Neural progenitor cell (in vitro differentiated cells): ENCODE data around the gene SLCO4A1. TPM values are rescaled to one million over a fixed set of nuclear protein-coding genes. Genes with fewer than 3 reads are reported as not detected.

ENCODE experiments used
- DNase-seq: peaks from one replicate; pipeline ENCODE4 v3.0.0-alpha.2; 2016; ENCODE audit warnings: low spot score
- H2AFZ ChIP-seq: fragments of 200-600 bp; sonication (generic); replicated peaks from 2 replicates; pipeline ENCODE4 v1.6.1; 2016; ENCODE audit warnings: antibody characterized with exemption
- H3F3A ChIP-seq: fragments of 200-600 bp; sonication (generic); 2 replicates; pipeline ENCODE4 v1.6.1; 2016; ENCODE audit warnings: antibody characterized with exemption, low read depth
- H3K27ac ChIP-seq: fragments of 200-600 bp; sonication (generic); 2 replicates; pipeline ENCODE4 v1.5.1; 2016; ENCODE audit warnings: mild to moderate bottlenecking
- H3K27me3 ChIP-seq: fragments of 200-600 bp; sonication (generic); 2 replicates; pipeline ENCODE4 v1.6.1; 2016; ENCODE audit warnings: mild to moderate bottlenecking, moderate library complexity
- H3K36me3 ChIP-seq: fragments of 200-600 bp; sonication (generic); 2 replicates; pipeline ENCODE4 v1.5.1; 2016
- H3K4me1 ChIP-seq: fragments of 200-600 bp; sonication (generic); 2 replicates; pipeline ENCODE4 v1.6.1; 2016; ENCODE audit warnings: mixed run types
- H3K4me2 ChIP-seq: fragments of 200-600 bp; sonication (generic); 2 replicates; pipeline ENCODE4 v1.6.1; 2016
- H3K4me3 ChIP-seq: fragments of 200-600 bp; sonication (generic); 2 replicates; pipeline ENCODE4 v1.5.1; 2016
- H3K79me2 ChIP-seq: fragments of 200-600 bp; sonication (generic); 2 replicates; pipeline ENCODE4 v1.6.1; 2016; ENCODE audit warnings: low read depth
- H3K9ac ChIP-seq: fragments of 200-600 bp; sonication (generic); 2 replicates; pipeline ENCODE4 v1.6.1; 2016
- H3K9me3 ChIP-seq: fragments of 200-600 bp; sonication (generic); 2 replicates; pipeline ENCODE4 v1.5.1; 2016; ENCODE audit warnings: low read depth
- H4K20me1 ChIP-seq: fragments of 200-600 bp; sonication (generic); 2 replicates; pipeline ENCODE4 v1.6.1; 2016; ENCODE audit warnings: low read depth
- H3K27ac Mint-ChIP-seq: 3 replicates; pipeline ENCODE4 v1.8.0; 2021; ENCODE audit warnings: mixed read lengths
- H3K27me3 Mint-ChIP-seq: 2 replicates; pipeline ENCODE4 v1.8.0; 2022; ENCODE audit warnings: low read depth, mild to moderate bottlenecking, inconsistent platforms, moderate library complexity, mixed read lengths; ENCODE audit not compliant: insufficient read depth
- H3K36me3 Mint-ChIP-seq: 3 replicates; pipeline ENCODE4 v1.8.0; 2021; ENCODE audit warnings: mixed read lengths
- H3K4me1 Mint-ChIP-seq: 3 replicates; pipeline ENCODE4 v1.8.0; 2021; ENCODE audit warnings: mixed read lengths
- H3K4me3 Mint-ChIP-seq: 3 replicates; pipeline ENCODE4 v1.8.0; 2021; ENCODE audit warnings: mild to moderate bottlenecking, moderate library complexity, mixed read lengths
- H3K9me3 Mint-ChIP-seq: 3 replicates; pipeline ENCODE4 v1.8.0; 2020; ENCODE audit warnings: mixed read lengths
- EZH2 ChIP-seq: fragments of 200-600 bp; sonication (generic); IDR thresholded peaks from 2 replicates; pipeline ENCODE4 v1.6.1; 2017; ENCODE audit warnings: antibody characterized with exemption, mild to moderate bottlenecking, moderate library complexity
- EZH2phosphoT487 ChIP-seq: fragments of 200-600 bp; sonication (generic); IDR thresholded peaks from 2 replicates; pipeline ENCODE4 v1.6.1; 2017; ENCODE audit warnings: antibody characterized with exemption
- total RNA-seq: library from RNA; depleted of rRNA; stranded (reverse); fragments of >200 nt; gene quantifications from 2 replicates; pipeline ENCODE4 v1.2.3, GENCODE V29; 2015; ENCODE audit warnings: low replicate concordance
- TF ChIP-seq, protein P1 (sequence below): fragments of 200-600 bp; sonication (generic); IDR thresholded peaks from 2 replicates; pipeline ENCODE4 v1.5.1; 2017; ENCODE audit warnings: antibody characterized with exemption, mild to moderate bottlenecking

The SLCO4A1 gene
- total RNA-seq, 1 donor from 2014 or later, result 0.88 TPM

DNA sequence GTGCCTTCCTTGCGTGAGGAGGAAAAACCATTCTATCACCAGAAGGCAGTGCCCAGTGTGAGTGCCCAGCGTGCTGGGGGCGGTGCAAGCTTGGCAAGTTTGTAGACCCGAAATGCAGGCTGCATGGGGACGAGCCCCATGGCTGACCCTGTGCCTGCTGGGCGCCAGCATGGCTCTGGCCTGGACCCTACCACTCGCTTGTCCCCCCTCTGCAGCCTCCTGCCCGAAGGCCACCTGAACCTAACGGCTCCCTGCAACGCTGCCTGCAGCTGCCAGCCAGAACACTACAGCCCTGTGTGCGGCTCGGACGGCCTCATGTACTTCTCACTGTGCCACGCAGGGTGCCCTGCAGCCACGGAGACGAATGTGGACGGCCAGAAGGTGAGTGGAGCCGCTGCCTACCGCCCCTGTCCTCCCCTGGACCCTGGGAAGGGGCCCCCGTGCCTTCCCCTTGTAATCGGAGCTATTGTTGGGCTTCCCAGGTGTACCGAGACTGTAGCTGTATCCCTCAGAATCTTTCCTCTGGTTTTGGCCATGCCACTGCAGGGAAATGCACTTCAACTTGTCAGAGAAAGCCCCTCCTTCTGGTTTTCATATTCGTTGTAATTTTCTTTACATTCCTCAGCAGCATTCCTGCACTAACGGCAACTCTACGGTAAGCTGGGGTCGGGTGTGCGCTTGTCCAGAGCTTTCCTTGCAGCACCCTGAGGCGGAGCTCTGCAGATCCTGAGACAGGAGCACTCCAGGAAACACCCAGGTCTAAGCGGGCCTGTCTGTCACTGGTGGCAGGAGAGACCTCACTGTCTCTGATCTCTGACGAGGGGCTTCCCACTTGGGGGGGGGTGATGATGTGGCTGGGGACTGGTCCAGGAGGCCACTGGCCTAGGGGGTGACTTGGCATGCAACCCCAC lies 25.5 kb downstream of the SLCO4A1 start:
- Mint-ChIP-seq H3K36me3 (no peaks in the 10 kb centered on the region), H3K4me1 (peaks cover 37% of the 10 kb centered on the region), H3K27me3 (peaks cover 2% of the 10 kb centered on the region), H3K4me3 (peak overlapping the region; percentile 74), H3K9me3 (no peaks in the 10 kb centered on the region), H3K27ac (peak overlapping the region; percentile 46)
- H3K4me3 ChIP-seq, result no peak overlapping the region
- TF ChIP-seq EZH2phosphoT487 (no peak), EZH2 (no peak)
- TF ChIP-seq, protein P1, sequence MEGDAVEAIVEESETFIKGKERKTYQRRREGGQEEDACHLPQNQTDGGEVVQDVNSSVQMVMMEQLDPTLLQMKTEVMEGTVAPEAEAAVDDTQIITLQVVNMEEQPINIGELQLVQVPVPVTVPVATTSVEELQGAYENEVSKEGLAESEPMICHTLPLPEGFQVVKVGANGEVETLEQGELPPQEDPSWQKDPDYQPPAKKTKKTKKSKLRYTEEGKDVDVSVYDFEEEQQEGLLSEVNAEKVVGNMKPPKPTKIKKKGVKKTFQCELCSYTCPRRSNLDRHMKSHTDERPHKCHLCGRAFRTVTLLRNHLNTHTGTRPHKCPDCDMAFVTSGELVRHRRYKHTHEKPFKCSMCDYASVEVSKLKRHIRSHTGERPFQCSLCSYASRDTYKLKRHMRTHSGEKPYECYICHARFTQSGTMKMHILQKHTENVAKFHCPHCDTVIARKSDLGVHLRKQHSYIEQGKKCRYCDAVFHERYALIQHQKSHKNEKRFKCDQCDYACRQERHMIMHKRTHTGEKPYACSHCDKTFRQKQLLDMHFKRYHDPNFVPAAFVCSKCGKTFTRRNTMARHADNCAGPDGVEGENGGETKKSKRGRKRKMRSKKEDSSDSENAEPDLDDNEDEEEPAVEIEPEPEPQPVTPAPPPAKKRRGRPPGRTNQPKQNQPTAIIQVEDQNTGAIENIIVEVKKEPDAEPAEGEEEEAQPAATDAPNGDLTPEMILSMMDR, result no peak
- H3K27me3 ChIP-seq, result no peaks in the 10 kb centered on the region
- no peak overlapping the region for H3K9ac ChIP-seq
- no peaks in the 10 kb centered on the region for H3F3A ChIP-seq
- H2AFZ ChIP-seq, result no peak overlapping the region
- no peaks in the 10 kb centered on the region for H3K36me3 ChIP-seq
- H3K9me3 ChIP-seq, result no peaks in the 10 kb centered on the region
- peaks cover 3% of the 10 kb centered on the region for H4K20me1 ChIP-seq
- no peaks in the 10 kb centered on the region for H3K79me2 ChIP-seq
- peaks cover 10% of the 10 kb centered on the region for H3K4me1 ChIP-seq
- no peak overlapping the region for H3K4me2 ChIP-seq
- DNase-seq, result no peak
- H3K27ac ChIP-seq, result no peak overlapping the region

DNA sequence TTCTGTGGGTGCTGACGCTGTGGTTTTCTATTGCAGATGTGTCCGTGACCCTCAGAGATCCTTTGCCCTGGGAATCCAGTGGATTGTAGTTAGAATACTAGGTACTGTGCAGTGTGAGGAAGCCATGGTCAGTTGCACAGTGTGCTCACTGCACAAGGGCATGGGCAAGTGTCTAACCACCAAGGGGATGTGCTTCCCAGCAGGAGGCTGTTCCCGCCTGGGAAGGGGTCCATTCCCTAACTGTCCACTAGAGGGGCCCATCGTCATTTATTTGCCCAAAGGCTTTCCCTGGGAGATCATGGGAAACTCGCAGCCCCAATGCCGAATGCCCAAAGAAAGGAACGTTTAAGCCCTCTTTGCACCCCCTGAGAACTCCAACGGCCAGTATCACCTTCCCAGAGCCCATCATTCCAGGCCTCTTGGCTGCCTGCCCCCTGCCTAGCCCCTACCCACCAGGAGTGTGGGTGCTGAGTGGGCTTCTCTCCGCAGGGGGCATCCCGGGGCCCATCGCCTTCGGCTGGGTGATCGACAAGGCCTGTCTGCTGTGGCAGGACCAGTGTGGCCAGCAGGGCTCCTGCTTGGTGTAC lies 26.2 kb downstream of the SLCO4A1 start:
- no peak for TF ChIP-seq EZH2phosphoT487
- TF ChIP-seq, protein P1, result peak; percentile 88
- no peaks in the 10 kb centered on the region for H3K27me3 ChIP-seq
- no peak overlapping the region for H3K9ac ChIP-seq
- H3K4me3 ChIP-seq, result no peak overlapping the region
- peaks cover 3% of the 10 kb centered on the region for H4K20me1 ChIP-seq
- peaks cover 2% of the 10 kb centered on the region for H3K4me1 ChIP-seq
- no peak overlapping the region for H2AFZ ChIP-seq
- no peaks in the 10 kb centered on the region for H3K79me2 ChIP-seq
- Mint-ChIP-seq H3K36me3 (no peaks in the 10 kb centered on the region), H3K4me3 (no peak overlapping the region), H3K27ac (peak overlapping the region; percentile 46), H3K27me3 (peaks cover 2% of the 10 kb centered on the region), H3K4me1 (peaks cover 29% of the 10 kb centered on the region), H3K9me3 (no peaks in the 10 kb centered on the region)
- peak; percentile 86 for DNase-seq
- no peak overlapping the region for H3K27ac ChIP-seq
- H3K4me2 ChIP-seq, result no peak overlapping the region
- H3K36me3 ChIP-seq, result no peaks in the 10 kb centered on the region
- no peaks in the 10 kb centered on the region for H3K9me3 ChIP-seq
- no peaks in the 10 kb centered on the region for H3F3A ChIP-seq

DNA sequence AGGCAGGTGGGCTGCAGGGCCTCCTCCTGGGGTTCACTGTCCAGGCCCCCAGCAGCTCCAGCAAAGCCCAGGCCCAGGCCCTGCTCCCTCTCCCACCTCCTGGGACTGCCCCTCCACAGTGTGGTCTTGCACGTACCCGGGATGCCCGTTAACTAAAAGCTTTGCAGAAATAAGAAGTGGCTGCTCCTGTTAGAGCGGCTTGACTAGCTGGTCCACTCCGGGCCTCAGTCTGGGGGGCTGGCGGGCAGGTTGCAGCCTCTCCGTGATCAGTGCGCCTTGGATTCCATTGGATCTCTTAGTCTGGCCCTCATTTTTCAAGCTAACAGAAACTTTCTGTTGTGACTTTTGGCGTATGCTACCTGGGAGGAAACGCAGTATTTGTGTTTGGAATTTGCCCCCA lies 26.9 kb downstream of the SLCO4A1 start:
- H3K4me3 Mint-ChIP-seq, result peak overlapping the region; percentile 21
- peaks cover 2% of the 10 kb centered on the region for H3K27me3 Mint-ChIP-seq
- no peak overlapping the region for H3K27ac Mint-ChIP-seq

More for the DNA sequence above, 26.9 kb downstream of the SLCO4A1 start:
- peaks cover 26% of the 10 kb centered on the region for H3K4me1 Mint-ChIP-seq
- H3K9me3 Mint-ChIP-seq, result no peaks in the 10 kb centered on the region
- no peak for DNase-seq
- Histone ChIP-seq H3K79me2 (no peaks in the 10 kb centered on the region), H4K20me1 (peaks cover 3% of the 10 kb centered on the region), H3K9me3 (no peaks in the 10 kb centered on the region), H3K4me1 (no peaks in the 10 kb centered on the region), H3K9ac (no peak overlapping the region), H2AFZ (no peak overlapping the region), H3K27ac (no peak overlapping the region), H3K27me3 (no peaks in the 10 kb centered on the region), H3K4me2 (no peak overlapping the region), H3K36me3 (no peaks in the 10 kb centered on the region), H3K4me3 (no peak overlapping the region), H3F3A (no peaks in the 10 kb centered on the region)
- TF ChIP-seq EZH2phosphoT487 (no peak), EZH2 (no peak)
- TF ChIP-seq, protein P1, result no peak
- no peaks in the 10 kb centered on the region for H3K36me3 Mint-ChIP-seq
